Keratinocyte (primary cell): Measurements from ENCODE around the gene MFSD11.

Experiments
- CTCF ChIP-seq, 3 experiments: IDR thresholded peaks in 1 of 3; conservative IDR thresholded peaks in 1 of 3; optimal IDR thresholded peaks in 1 of 3; 2 replicates in 2 of 3; 3 replicates in 1 of 3; pipeline versions ENCODE3 to v1.5.1; 2011; ENCODE audit warnings: low read length in 3 of 3, mild to moderate bottlenecking in 3 of 3, moderate library complexity in 2 of 3, control low read depth in 1 of 3, inconsistent platforms in 1 of 3; ENCODE audit not compliant: insufficient read depth in 2 of 3; ENCODE audit errors: extremely low read depth in 1 of 3
- EZH2 ChIP-seq: IDR thresholded peaks from one replicate; pipeline ENCODE4 v1.6.1; 2012; ENCODE audit warnings: inconsistent platforms, mild to moderate bottlenecking, low read length, moderate library complexity

- no peak for TF ChIP-seq CTCF (optimal IDR thresholded peaks at IDR 0.05 in 1 of 3, IDR thresholded peaks at IDR 0.05 in 1 of 3, conservative IDR thresholded peaks at IDR 0.05 in 1 of 3; ENCODE audit: extremely low read depth in 1 of 3, insufficient read depth in 2 of 3, low read length in 3 of 3)
- no peak for TF ChIP-seq EZH2
Observed at GRCh38 chr17:76700270-76700616, 37.7 kb upstream of the MFSD11 start.
